ENCODE results near the gene PRAMEF10.
"Not testable (repeated sequence)": the region's sequence is repeated elsewhere in the genome, so short reads cannot be mapped to it uniquely, and the experiment has no call there.

- TF ChIP-seq CTCF (IDR thresholded peaks at IDR 0.05; ENCODE audit: insufficient read depth, low read length, poor library complexity, severe bottlenecking); EZH2phosphoT487 (conservative IDR thresholded peaks at IDR 0.05; ENCODE audit: low read length): not testable (repeated sequence)
Measured at GRCh38 chr1:12899186-12899585, 1.1 kb upstream of the PRAMEF10 start.
